Measurements from ENCODE around the gene C1S. TPM values are rescaled to one million over a fixed set of nuclear protein-coding genes. Genes with fewer than 3 reads are reported as not detected.

C1S gene
- total RNA-seq, 2 experiments from 2014 or later, result 3.6 to 5.2 TPM

- H3K36me3 ChIP-seq (ENCODE audit: insufficient read depth, low read length), result no peaks in the 10 kb centered on the region
- no peak overlapping the region for H3K4me3 ChIP-seq (ENCODE audit: low read depth, low read length, poor library complexity, severe bottlenecking)
- TF ChIP-seq CTCF (conservative IDR thresholded peaks at IDR 0.05; ENCODE audit: low read length) (no peak), EZH2phosphoT487 (IDR thresholded peaks at IDR 0.05; ENCODE audit: borderline replicate concordance, low read depth, low read length) (no peak)
- no peaks in the 10 kb centered on the region for H4K20me1 ChIP-seq (ENCODE audit: insufficient read depth, low read length)
- no peak for DNase-seq (ENCODE audit: low spot score)
- no peaks in the 10 kb centered on the region for H3K4me1 ChIP-seq (ENCODE audit: insufficient read depth, low read length, poor library complexity, severe bottlenecking)
- H3K9me3 ChIP-seq (ENCODE audit: low read length), result no peaks in the 10 kb centered on the region
- intact Hi-C loops (cut with micrococcal nuclease; ENCODE audit: unreplicated experiment), result no loop called here
- no TSS peak for BruUV-seq (replicated peaks)
- ChIA-PET CTCF (ENCODE audit: unreplicated experiment) (no interaction called here), POLR2A (interaction anchor here (0.6 kb wide), 1 partner anchor 675 kb away, joined by 3 read pairs; no protein-coding TSS in a partner anchor)
- H3K79me2 ChIP-seq (ENCODE audit: insufficient read depth, low read depth, low read length), result no peaks in the 10 kb centered on the region
- H3K4me2 ChIP-seq (ENCODE audit: low read length), result no peak overlapping the region
- no peak overlapping the region for H2AFZ ChIP-seq (ENCODE audit: low read length)
- no peaks in the 10 kb centered on the region for H3K9me2 ChIP-seq (ENCODE audit: insufficient read depth, low read length)
- no peak overlapping the region for H3K27ac ChIP-seq (ENCODE audit: low read depth, low read length, poor library complexity, severe bottlenecking)
These were observed 29.2 kb upstream of the C1S start for GRCh38 chr12:7031306-7031705.

- no peaks in the 10 kb centered on the region for H3K79me2 ChIP-seq (ENCODE audit: insufficient read depth, low read depth, low read length)
- POLR2A ChIA-PET, result no interaction called here
- no peak overlapping the region for H3K4me2 ChIP-seq (ENCODE audit: low read length)
- no TSS peak for BruUV-seq (replicated peaks)
- no peaks in the 10 kb centered on the region for H3K9me3 ChIP-seq (ENCODE audit: low read length)
- no peak overlapping the region for H2AFZ ChIP-seq (ENCODE audit: low read length)
- TF ChIP-seq CTCF (conservative IDR thresholded peaks at IDR 0.05; ENCODE audit: low read length) (no peak), EZH2phosphoT487 (IDR thresholded peaks at IDR 0.05; ENCODE audit: borderline replicate concordance, low read depth, low read length) (no peak)
- no peak for DNase-seq (ENCODE audit: low spot score)
- no peaks in the 10 kb centered on the region for H4K20me1 ChIP-seq (ENCODE audit: insufficient read depth, low read length)
- H3K4me1 ChIP-seq (ENCODE audit: insufficient read depth, low read length, poor library complexity, severe bottlenecking), result no peaks in the 10 kb centered on the region
- intact Hi-C loops (cut with micrococcal nuclease; ENCODE audit: unreplicated experiment), result no loop called here
- no peaks in the 10 kb centered on the region for H3K9me2 ChIP-seq (ENCODE audit: insufficient read depth, low read length)
- no peaks in the 10 kb centered on the region for H3K36me3 ChIP-seq (ENCODE audit: insufficient read depth, low read length)
- no peak overlapping the region for H3K4me3 ChIP-seq (ENCODE audit: low read depth, low read length, poor library complexity, severe bottlenecking)
- H3K27ac ChIP-seq (ENCODE audit: low read depth, low read length, poor library complexity, severe bottlenecking), result no peak overlapping the region
- CTCF ChIA-PET (ENCODE audit: unreplicated experiment), result no interaction called here
These were observed 27.5 kb upstream of the C1S start for GRCh38 chr12:7032990-7033389.

GRCh38 chr12:7034464-7034863 lies 26.1 kb upstream of the C1S start:
- no peaks in the 10 kb centered on the region for H3K79me2 ChIP-seq (ENCODE audit: insufficient read depth, low read depth, low read length)
- no peaks in the 10 kb centered on the region for H4K20me1 ChIP-seq (ENCODE audit: insufficient read depth, low read length)
- no peak overlapping the region for H3K27ac ChIP-seq (ENCODE audit: low read depth, low read length, poor library complexity, severe bottlenecking)
- intact Hi-C loops (cut with micrococcal nuclease; ENCODE audit: unreplicated experiment), result no loop called here
- POLR2A ChIA-PET, result no interaction called here
- no peaks in the 10 kb centered on the region for H3K9me2 ChIP-seq (ENCODE audit: insufficient read depth, low read length)
- H3K4me2 ChIP-seq (ENCODE audit: low read length), result no peak overlapping the region
- no peaks in the 10 kb centered on the region for H3K9me3 ChIP-seq (ENCODE audit: low read length)
- H3K36me3 ChIP-seq (ENCODE audit: insufficient read depth, low read length), result no peaks in the 10 kb centered on the region
- CTCF ChIA-PET (ENCODE audit: unreplicated experiment), result no interaction called here
- H2AFZ ChIP-seq (ENCODE audit: low read length), result no peak overlapping the region
- TF ChIP-seq CTCF (conservative IDR thresholded peaks at IDR 0.05; ENCODE audit: low read length) (no peak), EZH2phosphoT487 (IDR thresholded peaks at IDR 0.05; ENCODE audit: borderline replicate concordance, low read depth, low read length) (no peak)
- H3K4me1 ChIP-seq (ENCODE audit: insufficient read depth, low read length, poor library complexity, severe bottlenecking), result no peaks in the 10 kb centered on the region
- H3K4me3 ChIP-seq (ENCODE audit: low read depth, low read length, poor library complexity, severe bottlenecking), result no peak overlapping the region
- BruUV-seq (replicated peaks), result no TSS peak
- DNase-seq (ENCODE audit: low spot score), result no peak

Measured in OCI-LY7 (cell line).